Activated T-helper 1 cell treated with anti-CD3 and anti-CD28 coated beads, Interleukin-12 subunit alpha, Interleukin-12 subunit beta, Interleukin-2, Interleukin-4 antibody, amounts not matched to agents 30 ng/mL and 10 ng/mL and 1 ng/mL, durations not matched to agents 14 hours and 24 hours and 36 hours (primary cell): ENCODE data around the gene CNGA3. TPM values are rescaled to one million over a fixed set of nuclear protein-coding genes. Genes with fewer than 3 reads are reported as not detected.

Source experiments
- DNase-seq: peaks from one replicate; pipeline ENCODE4 v3.0.0; 2021; ENCODE audit warnings: low spot score
- H3K27ac Mint-ChIP-seq: one replicate; pipeline ENCODE4 v1.8.0; 2021; ENCODE audit warnings: mild to moderate bottlenecking, mixed read lengths
- H3K27me3 Mint-ChIP-seq: one replicate; pipeline ENCODE4 v1.8.0; 2022; ENCODE audit warnings: mild to moderate bottlenecking, moderate library complexity, mixed read lengths; ENCODE audit not compliant: insufficient read depth
- H3K36me3 Mint-ChIP-seq: one replicate; pipeline ENCODE4 v1.8.0; 2021; ENCODE audit warnings: low read depth, mixed read lengths
- H3K4me1 Mint-ChIP-seq: one replicate; pipeline ENCODE4 v1.8.0; 2021; ENCODE audit warnings: low read depth, mixed read lengths
- H3K4me3 Mint-ChIP-seq: one replicate; pipeline ENCODE4 v1.8.0; 2021; ENCODE audit warnings: mild to moderate bottlenecking, moderate library complexity, mixed read lengths
- H3K9me3 Mint-ChIP-seq: one replicate; pipeline ENCODE4 v1.8.0; 2021; ENCODE audit warnings: mixed read lengths
- intact Hi-C: fragments of 100-400 bp; cut with micrococcal nuclease; formaldehyde crosslinking; loops from one replicate; pipeline ENCODE4 v1.15.1; 2024
- total RNA-seq: library from RNA; stranded (reverse); gene quantifications from 2 replicates; pipeline ENCODE4 v1.2.3, GENCODE V29; 2022

Gene CNGA3
- total RNA-seq, 1 donor from 2014 or later, result not detected

DNA sequence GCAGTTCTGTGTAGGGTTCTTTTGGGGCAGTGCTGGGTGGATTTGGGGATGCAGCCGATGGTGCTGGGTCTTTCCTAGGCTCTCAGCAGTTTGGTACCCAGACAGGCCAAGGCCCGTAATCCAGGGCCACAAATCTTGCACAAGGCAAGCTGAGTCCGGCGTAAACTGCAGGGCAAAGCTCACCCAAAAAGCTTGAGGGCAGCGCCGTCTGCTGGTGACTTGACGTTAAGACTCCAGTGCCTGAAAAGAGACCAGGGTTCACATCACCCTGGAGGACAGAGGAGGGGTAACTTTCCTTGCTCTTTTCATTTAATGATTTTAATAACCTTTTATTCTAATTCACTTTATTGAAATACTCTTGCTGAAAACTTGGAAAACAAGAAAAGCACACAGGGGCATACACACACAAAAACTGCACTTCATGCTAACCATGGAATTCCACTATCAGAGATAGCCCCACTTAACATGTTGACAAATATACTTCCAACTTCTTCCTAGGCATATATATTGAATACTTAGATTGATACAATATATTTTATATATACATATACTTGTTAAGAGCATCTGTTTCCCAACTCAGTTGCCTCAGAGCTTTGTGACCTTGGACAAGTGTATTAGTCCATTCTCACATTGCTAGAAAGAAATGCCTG, 38.9 kb downstream of the CNGA3 start:
- H3K4me1 Mint-ChIP-seq, result no peaks in the 10 kb centered on the region
- H3K9me3 Mint-ChIP-seq, result no peaks in the 10 kb centered on the region
- peaks cover 6% of the 10 kb centered on the region for H3K27me3 Mint-ChIP-seq
- no peak overlapping the region for H3K4me3 Mint-ChIP-seq
- peak; percentile 59 for DNase-seq
- H3K36me3 Mint-ChIP-seq, result no peaks in the 10 kb centered on the region
- intact Hi-C loops, result loop anchor here (1.0 to 2.0 kb wide), 4 partner anchors 579 to 685 kb away; no protein-coding TSS in a partner anchor
- H3K27ac Mint-ChIP-seq, result no peak overlapping the region

DNA sequence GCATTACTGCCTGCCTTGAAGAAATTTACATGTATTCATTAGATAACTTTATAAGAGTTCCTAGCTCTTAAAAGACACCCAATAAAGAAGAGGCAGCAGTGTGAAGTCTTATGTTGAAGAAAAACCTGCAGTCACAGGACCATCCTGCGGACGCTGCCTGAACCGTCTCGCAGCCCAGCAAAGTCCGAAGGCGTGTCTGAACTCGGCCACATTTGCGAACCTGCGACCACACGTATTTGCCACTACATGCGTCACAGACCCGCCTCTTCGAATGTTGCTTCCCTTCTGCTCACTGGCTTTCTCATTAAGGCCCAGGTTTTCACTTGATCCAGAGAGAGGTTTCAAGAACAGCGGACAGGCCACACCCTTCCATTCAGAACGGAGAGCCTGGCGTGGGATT, 41.2 kb downstream of the CNGA3 start:
- Mint-ChIP-seq H3K4me3 (no peak overlapping the region), H3K9me3 (no peaks in the 10 kb centered on the region), H3K36me3 (no peaks in the 10 kb centered on the region)

DNA sequence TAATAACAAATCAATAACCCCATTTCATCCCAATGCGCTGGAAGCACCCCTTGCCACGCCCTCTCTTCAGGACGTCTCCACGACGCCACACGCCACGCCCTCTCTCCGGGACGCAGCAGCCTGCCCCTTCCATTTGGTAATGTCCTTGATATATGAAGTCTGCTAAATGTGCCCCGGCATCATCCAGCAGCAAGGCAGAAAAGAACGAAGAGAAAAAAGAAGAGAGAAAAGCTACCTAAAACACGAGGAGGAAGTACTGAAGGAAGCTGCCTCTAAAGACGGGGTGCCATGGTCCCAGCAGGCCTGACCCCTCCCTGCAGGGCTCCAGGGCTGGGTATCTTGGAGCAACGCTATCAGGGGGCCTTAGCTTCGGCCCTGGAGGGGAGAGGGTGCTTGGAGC, 41.8 kb downstream of the CNGA3 start:
- no peak overlapping the region for H3K27ac Mint-ChIP-seq
- H3K4me3 Mint-ChIP-seq, result no peak overlapping the region
- H3K9me3 Mint-ChIP-seq, result no peaks in the 10 kb centered on the region
- intact Hi-C loops, result no loop called here
- no peaks in the 10 kb centered on the region for H3K36me3 Mint-ChIP-seq
- H3K4me1 Mint-ChIP-seq, result no peaks in the 10 kb centered on the region
- peaks cover 6% of the 10 kb centered on the region for H3K27me3 Mint-ChIP-seq
- DNase-seq, result no peak

More for the DNA sequence above, 41.2 kb downstream of the CNGA3 start:
- Mint-ChIP-seq H3K4me1 (no peaks in the 10 kb centered on the region), H3K27me3 (peaks cover 6% of the 10 kb centered on the region), H3K27ac (no peak overlapping the region)
- intact Hi-C loops, result no loop called here
- DNase-seq, result no peak

DNA sequence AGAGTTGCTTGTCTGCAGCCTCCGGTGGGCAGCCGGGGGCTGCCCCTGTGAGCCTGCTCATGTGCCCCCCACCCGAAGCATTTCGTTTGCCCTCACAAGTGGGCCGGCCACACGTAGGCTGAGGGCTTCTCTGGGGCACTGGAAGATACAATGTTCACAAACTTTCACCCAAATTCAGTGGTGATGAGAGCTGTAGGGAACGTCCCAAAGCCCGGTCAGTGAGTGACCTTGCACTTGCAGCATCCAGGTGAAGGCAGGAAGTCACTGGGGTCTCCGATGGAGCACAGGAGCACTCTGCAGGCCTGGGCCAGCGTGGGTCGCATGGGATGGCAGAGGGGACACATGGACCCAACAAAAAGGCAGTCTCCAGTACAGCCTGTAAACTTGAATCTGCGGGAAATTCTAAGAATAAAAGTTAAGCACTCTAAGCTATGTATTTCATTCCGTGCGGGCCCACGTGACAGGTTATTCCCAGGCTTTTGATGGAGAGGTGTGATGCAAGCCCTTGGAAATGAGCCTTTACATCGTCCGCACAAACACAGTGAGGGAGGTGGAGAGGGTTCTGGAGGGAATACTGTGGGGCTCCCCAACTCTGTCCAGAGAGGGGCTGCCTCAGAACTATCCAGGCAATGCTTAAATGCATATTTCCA, 42.5 kb downstream of the CNGA3 start:
- intact Hi-C loops, result no loop called here
- Mint-ChIP-seq H3K27me3 (peaks cover 6% of the 10 kb centered on the region), H3K4me3 (no peak overlapping the region), H3K4me1 (no peaks in the 10 kb centered on the region), H3K36me3 (no peaks in the 10 kb centered on the region), H3K9me3 (no peaks in the 10 kb centered on the region), H3K27ac (no peak overlapping the region)
- no peak for DNase-seq

DNA sequence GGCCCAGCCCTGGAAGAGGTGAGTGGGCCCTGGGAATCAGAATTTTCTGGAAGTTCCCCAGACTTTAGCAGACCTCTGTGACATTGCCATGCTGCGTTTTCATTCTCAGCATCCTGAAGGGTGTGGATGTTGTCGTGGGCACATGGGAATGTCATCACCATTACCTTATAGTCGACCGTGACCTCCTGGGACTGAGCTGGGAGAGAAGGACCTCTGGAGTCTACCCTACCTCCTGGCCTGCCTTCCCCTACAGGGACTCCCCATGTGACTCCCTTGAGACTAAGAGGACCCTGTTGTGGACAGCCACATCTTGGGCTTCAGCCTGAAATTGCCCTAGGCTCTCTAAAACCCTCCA, 43.0 kb downstream of the CNGA3 start:
- H3K4me3 Mint-ChIP-seq, result no peak overlapping the region
- no peaks in the 10 kb centered on the region for H3K36me3 Mint-ChIP-seq
- no peaks in the 10 kb centered on the region for H3K9me3 Mint-ChIP-seq
- peaks cover 6% of the 10 kb centered on the region for H3K27me3 Mint-ChIP-seq
- H3K27ac Mint-ChIP-seq, result no peak overlapping the region
- no peak for DNase-seq
- intact Hi-C loops, result no loop called here
- H3K4me1 Mint-ChIP-seq, result no peaks in the 10 kb centered on the region

DNA sequence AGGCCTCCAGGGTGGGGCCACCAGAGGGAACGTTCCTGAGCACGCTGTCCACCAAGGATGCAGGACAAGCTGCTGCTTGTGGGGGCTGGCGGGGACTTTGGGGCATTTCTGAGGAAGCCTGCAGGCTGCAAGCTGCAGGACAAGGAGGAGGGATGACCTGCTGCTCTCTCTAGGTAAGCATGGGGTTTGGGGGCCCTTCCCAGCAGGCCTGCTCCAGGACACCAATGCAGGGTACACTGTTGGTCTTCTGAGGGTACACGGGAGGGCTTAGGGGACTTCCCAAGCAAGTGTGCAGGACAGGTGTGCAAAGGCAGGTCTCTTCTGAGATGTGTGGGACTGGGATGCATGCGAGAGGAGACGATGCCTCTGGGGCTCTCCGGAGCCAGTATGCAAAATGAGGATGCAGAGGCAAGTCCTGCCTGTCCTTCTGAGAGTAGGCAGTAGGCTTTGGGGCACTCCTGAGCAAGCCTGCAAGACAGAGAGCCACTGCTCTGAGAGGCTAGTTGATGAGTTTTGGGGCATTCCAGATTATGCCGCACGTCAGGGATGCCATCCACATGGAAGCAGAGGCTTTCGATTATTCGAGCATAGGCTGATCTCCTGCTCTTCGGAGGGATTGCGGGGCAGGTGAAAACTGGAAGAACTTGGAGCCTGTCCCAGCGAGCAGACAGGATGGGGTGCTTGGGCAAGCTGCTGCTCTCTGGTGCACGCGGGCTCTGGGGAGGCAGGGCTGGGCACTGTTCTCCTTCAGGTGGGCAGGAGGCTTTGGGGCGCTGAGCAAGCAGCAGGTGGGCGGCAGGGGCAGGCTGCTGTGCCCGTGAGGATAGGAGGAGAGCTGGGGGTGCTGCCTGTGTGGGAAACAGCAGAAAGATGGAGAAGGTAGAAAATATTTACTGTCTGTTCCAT, 44.6 kb downstream of the CNGA3 start:
- Mint-ChIP-seq H3K4me1 (no peaks in the 10 kb centered on the region), H3K27me3 (peaks cover 6% of the 10 kb centered on the region), H3K9me3 (no peaks in the 10 kb centered on the region), H3K27ac (no peak overlapping the region), H3K36me3 (no peaks in the 10 kb centered on the region), H3K4me3 (no peak overlapping the region)
- DNase-seq, result no peak
- intact Hi-C loops, result no loop called here

DNA sequence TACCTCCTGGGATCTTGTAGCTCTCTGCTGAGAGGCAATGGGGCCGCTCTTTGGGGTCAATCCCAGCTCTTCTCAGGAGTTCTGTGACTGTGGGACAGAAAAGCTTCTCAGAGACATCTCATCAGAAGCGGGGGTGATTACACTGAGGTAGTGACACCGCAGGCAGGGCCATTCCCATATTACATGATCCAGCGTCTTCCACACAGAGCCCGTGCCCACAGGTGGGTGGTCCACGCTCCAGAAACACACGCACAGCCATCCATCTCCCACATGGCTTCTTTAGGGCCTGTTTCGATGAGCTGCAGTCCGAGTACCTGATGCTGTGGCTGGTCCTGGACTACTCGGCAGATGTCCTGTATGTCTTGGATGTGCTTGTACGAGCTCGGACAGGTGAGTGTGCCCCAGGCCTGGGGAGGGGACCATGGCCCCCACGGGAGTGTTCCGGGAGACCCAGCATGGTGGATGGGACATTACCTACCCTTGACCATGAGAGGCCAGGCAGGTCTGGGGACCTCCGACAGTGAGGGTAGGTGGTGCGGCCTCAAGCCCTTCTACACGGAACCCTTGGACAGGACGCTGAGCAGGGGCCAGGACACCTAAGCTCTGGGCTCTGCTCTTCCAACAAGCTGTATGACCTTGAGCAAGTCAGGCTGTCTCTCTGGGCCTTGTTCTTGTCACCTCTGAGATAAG, 45.5 kb downstream of the CNGA3 start:
- Mint-ChIP-seq H3K27me3 (peaks cover 2% of the 10 kb centered on the region), H3K27ac (no peak overlapping the region), H3K36me3 (no peaks in the 10 kb centered on the region), H3K4me1 (no peaks in the 10 kb centered on the region), H3K4me3 (no peak overlapping the region), H3K9me3 (no peaks in the 10 kb centered on the region)
- no peak for DNase-seq
- intact Hi-C loops, result no loop called here

DNA sequence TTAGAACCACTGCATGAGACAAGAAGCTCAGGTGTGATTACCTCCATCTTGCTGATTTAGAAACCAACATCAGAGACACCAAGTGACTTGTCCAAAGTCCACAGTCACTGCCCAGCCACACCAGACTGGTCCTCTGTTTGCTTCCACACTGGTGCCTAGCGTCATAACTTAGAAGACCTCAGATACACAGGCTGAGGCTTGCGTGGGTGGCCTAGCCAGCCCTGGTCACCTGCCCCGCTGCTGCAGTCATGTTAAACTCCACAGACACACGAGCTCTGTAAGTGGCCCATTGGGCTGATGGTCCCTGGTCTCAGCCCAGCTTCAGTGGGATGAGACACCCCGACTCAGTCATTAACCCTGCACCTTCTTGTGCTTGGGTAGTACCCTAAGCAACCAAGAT, 47.1 kb downstream of the CNGA3 start:
- peaks cover 7% of the 10 kb centered on the region for H3K27me3 Mint-ChIP-seq
- no peaks in the 10 kb centered on the region for H3K36me3 Mint-ChIP-seq
- H3K27ac Mint-ChIP-seq, result no peak overlapping the region

DNA sequence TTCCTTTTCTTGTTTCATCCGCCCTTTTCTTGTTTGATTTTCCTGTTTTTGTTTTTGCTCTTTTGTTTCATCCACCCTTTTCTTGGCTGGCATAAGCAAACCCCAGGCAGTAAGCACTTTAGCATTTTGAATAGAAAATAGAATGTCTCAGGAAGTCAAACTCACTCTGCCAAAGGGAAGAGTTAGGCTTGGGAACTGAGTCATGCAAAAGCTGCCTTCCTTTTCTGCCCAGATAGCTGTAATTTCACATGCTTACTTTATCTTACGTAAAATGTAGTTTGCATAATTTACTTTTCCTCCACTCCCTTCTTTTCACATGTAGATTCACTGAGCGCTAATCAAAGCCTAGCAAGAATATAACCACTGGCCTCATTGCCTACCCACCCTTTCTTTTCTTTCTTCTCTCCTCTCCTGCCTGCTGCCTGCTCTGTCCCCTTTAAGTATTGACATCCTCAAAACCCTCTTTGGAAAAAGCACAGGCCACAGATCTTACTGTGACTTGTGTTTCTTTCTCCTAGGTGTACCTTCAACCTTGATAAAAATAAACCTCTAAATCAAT, 48.4 kb downstream of the CNGA3 start:
- Mint-ChIP-seq H3K4me3 (no peak overlapping the region), H3K36me3 (no peaks in the 10 kb centered on the region), H3K4me1 (no peaks in the 10 kb centered on the region), H3K27me3 (peaks cover 19% of the 10 kb centered on the region), H3K27ac (no peak overlapping the region), H3K9me3 (no peaks in the 10 kb centered on the region)
- intact Hi-C loops, result no loop called here
- no peak for DNase-seq

More for the DNA sequence above, 47.1 kb downstream of the CNGA3 start:
- H3K9me3 Mint-ChIP-seq, result no peaks in the 10 kb centered on the region
- no peak for DNase-seq
- intact Hi-C loops, result no loop called here
- no peak overlapping the region for H3K4me3 Mint-ChIP-seq
- H3K4me1 Mint-ChIP-seq, result no peaks in the 10 kb centered on the region

DNA sequence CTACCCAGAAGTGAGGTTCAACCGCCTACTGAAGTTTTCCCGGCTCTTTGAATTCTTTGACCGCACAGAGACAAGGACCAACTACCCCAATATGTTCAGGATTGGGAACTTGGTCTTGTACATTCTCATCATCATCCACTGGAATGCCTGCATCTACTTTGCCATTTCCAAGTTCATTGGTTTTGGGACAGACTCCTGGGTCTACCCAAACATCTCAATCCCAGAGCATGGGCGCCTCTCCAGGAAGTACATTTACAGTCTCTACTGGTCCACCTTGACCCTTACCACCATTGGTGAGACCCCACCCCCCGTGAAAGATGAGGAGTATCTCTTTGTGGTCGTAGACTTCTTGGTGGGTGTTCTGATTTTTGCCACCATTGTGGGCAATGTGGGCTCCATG, 49.7 kb downstream of the CNGA3 start:
- Mint-ChIP-seq H3K36me3 (no peaks in the 10 kb centered on the region), H3K27me3 (peaks cover 29% of the 10 kb centered on the region), H3K9me3 (no peaks in the 10 kb centered on the region), H3K4me1 (no peaks in the 10 kb centered on the region), H3K4me3 (no peak overlapping the region), H3K27ac (no peak overlapping the region)
- intact Hi-C loops, result no loop called here
- no peak for DNase-seq

DNA sequence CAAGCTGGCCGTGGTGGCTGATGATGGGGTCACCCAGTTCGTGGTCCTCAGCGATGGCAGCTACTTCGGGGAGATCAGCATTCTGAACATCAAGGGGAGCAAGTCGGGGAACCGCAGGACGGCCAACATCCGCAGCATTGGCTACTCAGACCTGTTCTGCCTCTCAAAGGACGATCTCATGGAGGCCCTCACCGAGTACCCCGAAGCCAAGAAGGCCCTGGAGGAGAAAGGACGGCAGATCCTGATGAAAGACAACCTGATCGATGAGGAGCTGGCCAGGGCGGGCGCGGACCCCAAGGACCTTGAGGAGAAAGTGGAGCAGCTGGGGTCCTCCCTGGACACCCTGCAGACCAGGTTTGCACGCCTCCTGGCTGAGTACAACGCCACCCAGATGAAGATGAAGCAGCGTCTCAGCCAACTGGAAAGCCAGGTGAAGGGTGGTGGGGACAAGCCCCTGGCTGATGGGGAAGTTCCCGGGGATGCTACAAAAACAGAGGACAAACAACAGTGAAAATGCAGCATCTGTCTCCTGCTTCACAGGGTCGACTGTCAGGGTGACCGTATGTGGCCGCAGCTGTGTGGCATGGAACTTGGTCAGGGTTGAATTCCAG, 50.6 kb downstream of the CNGA3 start:
- Mint-ChIP-seq H3K4me3 (no peak overlapping the region), H3K4me1 (no peaks in the 10 kb centered on the region), H3K36me3 (no peaks in the 10 kb centered on the region), H3K27ac (no peak overlapping the region), H3K27me3 (peaks cover 36% of the 10 kb centered on the region), H3K9me3 (no peaks in the 10 kb centered on the region)
- DNase-seq, result no peak
- intact Hi-C loops, result no loop called here

DNA sequence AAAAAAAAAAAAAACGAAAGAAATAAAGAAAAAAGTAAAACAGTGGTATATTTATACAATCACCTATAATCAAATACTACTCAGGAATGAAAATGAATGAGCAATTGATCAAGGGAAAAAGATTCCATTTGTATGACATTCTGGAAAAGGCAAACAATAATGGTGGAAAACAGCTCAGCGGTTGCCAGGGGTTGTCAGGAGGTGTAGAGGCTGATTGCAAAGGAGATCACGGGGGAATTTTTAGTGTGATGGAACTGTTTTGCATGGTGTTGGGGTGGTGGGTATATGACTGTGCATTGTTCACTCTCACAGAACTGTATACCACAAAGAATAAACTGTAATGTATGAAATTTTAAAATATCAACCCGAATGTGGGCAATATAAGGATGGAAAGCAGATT, 52.9 kb downstream of the CNGA3 start:
- Mint-ChIP-seq H3K4me1 (no peaks in the 10 kb centered on the region), H3K4me3 (no peak overlapping the region), H3K36me3 (no peaks in the 10 kb centered on the region), H3K27me3 (peaks cover 48% of the 10 kb centered on the region), H3K9me3 (no peaks in the 10 kb centered on the region), H3K27ac (no peak overlapping the region)
- intact Hi-C loops, result no loop called here
- no peak for DNase-seq
